HepG2 (cell line): Measurements from ENCODE around the gene TRIM77.
"Not testable (repeated sequence)": the region's sequence is repeated elsewhere in the genome, so short reads cannot be mapped to it uniquely, and the experiment has no call there.

Experiments
- CTCF ChIP-seq: sonication (generic); formaldehyde crosslinking; IDR thresholded peaks from 2 replicates; pipeline ENCODE4 v1.5.0; 2020; ENCODE audit warnings: mild to moderate bottlenecking, missing genetic modification reagents, moderate library complexity
- HOXD1 ChIP-seq: sonication (generic); formaldehyde crosslinking; IDR thresholded peaks from 2 replicates; pipeline ENCODE4 v1.5.0; 2020; ENCODE audit warnings: missing genetic modification reagents
- PAX8 ChIP-seq: sonication (generic); formaldehyde crosslinking; IDR thresholded peaks from 2 replicates; pipeline ENCODE4 v1.8.0; 2022; ENCODE audit warnings: mild to moderate bottlenecking, missing genetic modification reagents, borderline replicate concordance
- RFXAP ChIP-seq: sonication (generic); formaldehyde crosslinking; IDR thresholded peaks from 2 replicates; pipeline ENCODE4 v1.4.0; 2020; ENCODE audit warnings: missing genetic modification reagents, borderline replicate concordance
- SCMH1 ChIP-seq: sonication (generic); formaldehyde crosslinking; IDR thresholded peaks from 2 replicates; pipeline ENCODE4 v1.9.0; 2021; ENCODE audit warnings: missing genetic modification reagents, mild to moderate bottlenecking, borderline replicate concordance
- SOX6 ChIP-seq, 2 experiments: fragments of 450-650 bp in 1 of 2; sonication (generic) in 1 of 2; formaldehyde crosslinking in 1 of 2; IDR thresholded peaks; 2 replicates each; pipeline versions ENCODE4 v1.4.0 to v1.6.1; 2017 to 2020; ENCODE audit warnings: antibody characterized with exemption in 1 of 2, mild to moderate bottlenecking in 1 of 2, missing genetic modification reagents in 1 of 2
- SP1 ChIP-seq, 2 experiments: fragments of 450-650 bp in 1 of 2; sonication (generic) in 1 of 2; formaldehyde crosslinking in 1 of 2; IDR thresholded peaks; 2 replicates each; pipeline versions ENCODE4 v1.4.0 to v1.6.1; 2016 to 2020; ENCODE audit warnings: missing genetic modification reagents in 1 of 2
- ZMAT5 ChIP-seq: sonication (generic); formaldehyde crosslinking; IDR thresholded peaks from 2 replicates; pipeline ENCODE4 v1.5.0; 2020; ENCODE audit warnings: mild to moderate bottlenecking, low read depth, missing genetic modification reagents, borderline replicate concordance
- ZNF547 ChIP-seq: sonication (generic); formaldehyde crosslinking; IDR thresholded peaks from 2 replicates; pipeline ENCODE4 v1.5.1; 2020; ENCODE audit warnings: mild to moderate bottlenecking, missing genetic modification reagents
- ZNF660 ChIP-seq: sonication (generic); formaldehyde crosslinking; IDR thresholded peaks from 2 replicates; pipeline ENCODE4 v1.5.1; 2020; ENCODE audit warnings: mild to moderate bottlenecking, low read depth, missing genetic modification reagents, borderline replicate concordance

- not testable (repeated sequence) for TF ChIP-seq CTCF (CRISPR knock-in tag); ZNF547 (CRISPR knock-in tag); SOX6 (IDR thresholded peaks at IDR 0.05); SOX6 (CRISPR knock-in tag; IDR thresholded peaks at IDR 0.05); RFXAP (CRISPR knock-in tag); ZNF660 (CRISPR knock-in tag); PAX8; HOXD1; ZMAT5 (CRISPR knock-in tag); SCMH1 (CRISPR knock-in tag); SP1 (IDR thresholded peaks at IDR 0.05); SP1 (CRISPR knock-in tag; IDR thresholded peaks at IDR 0.05)
These were observed 40.5 kb upstream of the TRIM77 start for GRCh38 chr11:89669586-89669985.
